ENCODE results near the gene PCDHA1.
"Not testable (repeated sequence)": the region's sequence is repeated elsewhere in the genome, so short reads cannot be mapped to it uniquely, and the experiment has no call there.

PCDHA1 gene

DNA sequence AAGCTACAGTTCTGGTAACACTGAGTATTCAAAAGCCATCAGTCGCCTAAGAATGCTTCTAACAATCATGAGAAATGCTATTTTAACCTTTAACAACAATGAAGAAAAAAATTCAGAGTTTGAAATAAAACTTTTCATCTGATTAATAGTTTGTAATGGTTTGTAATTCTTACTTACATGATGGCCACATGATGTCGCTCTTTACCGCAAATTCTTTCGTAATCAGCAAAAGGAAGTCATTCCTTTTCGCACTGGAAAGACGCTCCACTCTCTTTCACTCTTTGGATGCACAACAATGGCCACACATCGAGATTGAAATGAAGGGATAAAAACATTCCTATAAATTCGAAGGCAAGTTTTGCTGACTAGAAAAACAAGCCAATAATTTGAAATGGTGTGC, 48.1 kb downstream of the PCDHA1 start, which contains the start of gene PCDHA7:
TSS of gene PCDHA7 (plus strand) at position 277 of the 400 bp plus-strand sequence. CDS start at position 392, 115 bp downstream.
- Histone ChIP-seq H3K36me3 (ENCODE audit: low read length) (no peaks in the 10 kb centered on the region), H3K9me3 (ENCODE audit: insufficient read depth, low read length) (no peaks in the 10 kb centered on the region), H3K79me2 (ENCODE audit: insufficient read depth, low read length) (no peaks in the 10 kb centered on the region), H3K27me3 (ENCODE audit: low read length) (no peaks in the 10 kb centered on the region), H3K9me2 (replicated peaks; ENCODE audit: insufficient read depth, low read length) (no peaks in the 10 kb centered on the region), H3K4me3 (ENCODE audit: insufficient read depth, low read length, poor library complexity, severe bottlenecking) (no peak within 1 kb of the TSS), H3K27ac (ENCODE audit: low read depth, low read length) (no peak within 1 kb of the TSS), H3F3A (ENCODE audit: insufficient read depth) (no peaks in the 10 kb centered on the region), H4K20me1 (ENCODE audit: low read depth, low read length) (no peaks in the 10 kb centered on the region), H2AFZ (ENCODE audit: low read depth, low read length, severe bottlenecking) (no peak within 1 kb of the TSS), H3K9ac (ENCODE audit: low read length) (no peak within 1 kb of the TSS), H3K4me2 (ENCODE audit: low read depth, low read length, poor library complexity, severe bottlenecking) (no peak within 1 kb of the TSS)
- TF ChIP-seq CTCF (IDR thresholded peaks at IDR 0.05; ENCODE audit: insufficient read depth, low read length, poor library complexity, severe bottlenecking) (no peak), EZH2phosphoT487 (conservative IDR thresholded peaks at IDR 0.05; ENCODE audit: low read length) (no peak)

- not testable (repeated sequence) for H3K36me3 ChIP-seq (ENCODE audit: low read length); H3K9me2 ChIP-seq (replicated peaks; ENCODE audit: insufficient read depth, low read length); H3K27ac ChIP-seq (ENCODE audit: low read depth, low read length); H3K27me3 ChIP-seq (ENCODE audit: low read length); H4K20me1 ChIP-seq (ENCODE audit: low read depth, low read length); H3K79me2 ChIP-seq (ENCODE audit: insufficient read depth, low read length); H3K9me3 ChIP-seq (ENCODE audit: insufficient read depth, low read length); H3K4me2 ChIP-seq (ENCODE audit: low read depth, low read length, poor library complexity, severe bottlenecking); H3K4me3 ChIP-seq (ENCODE audit: insufficient read depth, low read length, poor library complexity, severe bottlenecking); H2AFZ ChIP-seq (ENCODE audit: low read depth, low read length, severe bottlenecking); H3F3A ChIP-seq (ENCODE audit: insufficient read depth); H3K9ac ChIP-seq (ENCODE audit: low read length)
Measured at GRCh38 chr5:140834439-140835008, 48.6 kb downstream of the PCDHA1 start.

DNA sequence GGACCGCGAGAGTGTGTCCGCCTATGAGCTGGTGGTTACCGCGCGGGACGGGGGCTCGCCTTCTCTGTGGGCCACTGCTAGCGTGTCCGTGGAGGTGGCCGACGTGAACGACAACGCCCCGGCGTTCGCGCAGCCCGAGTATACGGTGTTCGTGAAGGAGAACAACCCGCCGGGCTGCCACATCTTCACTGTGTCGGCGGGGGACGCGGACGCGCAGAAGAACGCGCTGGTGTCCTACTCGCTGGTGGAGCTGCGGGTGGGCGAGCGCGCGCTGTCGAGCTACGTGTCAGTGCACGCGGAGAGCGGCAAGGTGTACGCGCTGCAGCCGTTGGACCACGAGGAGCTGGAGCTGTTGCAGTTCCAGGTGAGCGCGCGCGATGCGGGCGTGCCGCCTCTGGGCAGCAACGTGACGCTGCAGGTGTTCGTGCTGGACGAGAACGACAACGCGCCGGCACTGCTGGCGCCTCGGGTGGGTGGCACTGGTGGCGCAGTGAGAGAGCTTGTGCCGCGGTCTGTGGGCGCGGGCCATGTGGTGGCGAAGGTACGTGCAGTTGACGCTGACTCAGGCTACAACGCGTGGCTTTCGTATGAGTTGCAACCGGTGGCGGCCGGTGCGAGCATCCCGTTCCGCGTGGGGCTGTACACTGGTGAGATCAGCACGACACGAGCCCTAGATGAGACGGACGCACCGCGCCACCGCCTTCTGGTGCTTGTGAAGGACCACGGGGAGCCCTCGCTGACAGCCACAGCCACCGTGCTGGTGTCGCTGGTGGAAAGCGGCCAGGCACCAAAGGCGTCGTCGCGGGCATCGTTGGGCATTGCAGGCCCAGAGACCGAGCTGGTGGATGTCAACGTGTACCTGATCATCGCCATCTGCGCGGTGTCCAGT, 49.9 kb downstream of the PCDHA1 start:
- H4K20me1 ChIP-seq (ENCODE audit: low read depth, low read length): no peaks in the 10 kb centered on the region
- no peak for TF ChIP-seq EZH2phosphoT487 (conservative IDR thresholded peaks at IDR 0.05; ENCODE audit: low read length)
- TF ChIP-seq CTCF (IDR thresholded peaks at IDR 0.05; ENCODE audit: insufficient read depth, low read length, poor library complexity, severe bottlenecking): no peak
- H3K4me3 ChIP-seq (ENCODE audit: insufficient read depth, low read length, poor library complexity, severe bottlenecking): no peak overlapping the region
- H3F3A ChIP-seq (ENCODE audit: insufficient read depth): no peaks in the 10 kb centered on the region
- no peaks in the 10 kb centered on the region for H3K36me3 ChIP-seq (ENCODE audit: low read length)
- no peak overlapping the region for H3K9ac ChIP-seq (ENCODE audit: low read length)
- H3K4me2 ChIP-seq (ENCODE audit: low read depth, low read length, poor library complexity, severe bottlenecking): no peak overlapping the region
- no peaks in the 10 kb centered on the region for H3K27me3 ChIP-seq (ENCODE audit: low read length)
- H2AFZ ChIP-seq (ENCODE audit: low read depth, low read length, severe bottlenecking): no peak overlapping the region
- H3K79me2 ChIP-seq (ENCODE audit: insufficient read depth, low read length): no peaks in the 10 kb centered on the region
- no peak overlapping the region for H3K27ac ChIP-seq (ENCODE audit: low read depth, low read length)
- H3K9me3 ChIP-seq (ENCODE audit: insufficient read depth, low read length): no peaks in the 10 kb centered on the region
- no peaks in the 10 kb centered on the region for H3K9me2 ChIP-seq (replicated peaks; ENCODE audit: insufficient read depth, low read length)
